Neural cell (in vitro differentiated cells): ENCODE data around the gene DNAJC21. TPM values are rescaled to one million over a fixed set of nuclear protein-coding genes. Genes with fewer than 3 reads are reported as not detected.

ENCODE experiments used
- H2AFZ ChIP-seq: fragments of 200-600, 300-800 bp; sonication (generic), shearing (Covaris generic); 2 replicates; pipeline ENCODE4 v1.6.0; 2014; ENCODE audit warnings: low read depth, mild to moderate bottlenecking, antibody characterized with exemption, low read length, moderate library complexity
- H3F3A ChIP-seq: fragments of 200-600 bp; shearing (Covaris generic); 2 replicates; pipeline ENCODE4 v1.6.1; 2016; ENCODE audit warnings: mild to moderate bottlenecking, moderate library complexity, mixed read lengths, antibody characterized with exemption, low read length; ENCODE audit not compliant: insufficient read depth, poor library complexity, severe bottlenecking
- H3K27ac ChIP-seq: fragments of 200-600, 300-800 bp; sonication (generic), shearing (Covaris generic); 2 replicates; pipeline ENCODE4 v1.5.1; 2014; ENCODE audit warnings: mild to moderate bottlenecking, low read length, moderate library complexity
- H3K27me3 ChIP-seq: fragments of 300-800, 200-600 bp; sonication (generic), shearing (Covaris generic); 2 replicates; pipeline ENCODE4 v1.6.0; 2014; ENCODE audit warnings: mild to moderate bottlenecking, low read depth, low read length, moderate library complexity; ENCODE audit not compliant: insufficient read depth
- H3K36me3 ChIP-seq: fragments of 300-800, 200-600 bp; sonication (generic), shearing (Covaris generic); 2 replicates; pipeline ENCODE4 v1.5.1; 2014; ENCODE audit warnings: mild to moderate bottlenecking, antibody characterized with exemption, low read length, moderate library complexity; ENCODE audit not compliant: insufficient read depth
- H3K4me2 ChIP-seq: fragments of 300-800, 200-600 bp; sonication (generic), shearing (Covaris generic); 2 replicates; pipeline ENCODE4 v1.6.0; 2014; ENCODE audit warnings: mild to moderate bottlenecking, low read length
- H3K4me3 ChIP-seq: fragments of 300-800, 200-600 bp; sonication (generic), shearing (Covaris generic); 2 replicates; pipeline ENCODE4 v1.5.1; 2014; ENCODE audit warnings: mild to moderate bottlenecking, low read length, moderate library complexity
- H3K79me2 ChIP-seq: fragments of 200-600 bp; shearing (Covaris generic); replicated peaks from 2 replicates; pipeline ENCODE4 v1.6.0; 2014; ENCODE audit warnings: mild to moderate bottlenecking, low read length, moderate library complexity; ENCODE audit not compliant: insufficient read depth
- H3K9ac ChIP-seq: fragments of 300-800, 200-600 bp; sonication (generic), shearing (Covaris generic); 2 replicates; pipeline ENCODE4 v1.6.1; 2016; ENCODE audit warnings: mild to moderate bottlenecking, low read length, mixed read lengths
- H3K9me2 ChIP-seq: fragments of 200-600 bp; shearing (Covaris generic); 2 replicates; pipeline ENCODE4 v1.6.1; 2016; ENCODE audit warnings: mild to moderate bottlenecking, low read length, mixed read lengths; ENCODE audit not compliant: insufficient read depth
- H3K9me3 ChIP-seq: fragments of 200-600, 300-800 bp; sonication (generic), shearing (Covaris generic); 2 replicates; pipeline ENCODE4 v1.6.1; 2016; ENCODE audit warnings: mild to moderate bottlenecking, mixed run types, low read length, moderate library complexity, mixed read lengths
- H4K20me1 ChIP-seq: fragments of 200-600 bp; shearing (Covaris generic); 2 replicates; pipeline ENCODE4 v1.6.1; 2016; ENCODE audit warnings: mild to moderate bottlenecking, mixed run types; ENCODE audit not compliant: insufficient read depth
- CTCF ChIP-seq: fragments of 450-650 bp; IDR thresholded peaks from 2 replicates; pipeline ENCODE4 v1.5.1; 2014; ENCODE audit warnings: antibody characterized with exemption, mild to moderate bottlenecking, moderate library complexity; ENCODE audit not compliant: poor library complexity, severe bottlenecking
- EP300 ChIP-seq: fragments of 450-650 bp; conservative IDR thresholded peaks from 2 replicates; pipeline ENCODE4 v1.6.1; 2014; ENCODE audit warnings: antibody characterized with exemption, mild to moderate bottlenecking, moderate library complexity; ENCODE audit not compliant: poor library complexity, severe bottlenecking
- EZH2 ChIP-seq: fragments of 200-600, 300-800 bp; shearing (Covaris generic), sonication (generic); IDR thresholded peaks from 2 replicates; pipeline ENCODE4 v1.6.1; 2014; ENCODE audit warnings: antibody characterized with exemption, low read length, borderline replicate concordance, mild to moderate bottlenecking; ENCODE audit not compliant: insufficient read depth, poor library complexity, severe bottlenecking
- MXI1 ChIP-seq: fragments of 450-650 bp; conservative IDR thresholded peaks from 2 replicates; pipeline ENCODE4 v1.6.1; 2014; ENCODE audit warnings: antibody characterized with exemption, mild to moderate bottlenecking; ENCODE audit not compliant: poor library complexity, severe bottlenecking
- POLR2AphosphoS5 ChIP-seq: IDR thresholded peaks from 2 replicates; pipeline ENCODE4 v1.6.1; 2012
- RAD21 ChIP-seq: fragments of 450-650 bp; conservative IDR thresholded peaks from 2 replicates; pipeline ENCODE4 v1.6.1; 2014; ENCODE audit warnings: antibody characterized with exemption, mild to moderate bottlenecking, moderate library complexity
- REST ChIP-seq: IDR thresholded peaks from 2 replicates; pipeline ENCODE4 v1.6.1; 2012; ENCODE audit warnings: borderline replicate concordance
- SMC3 ChIP-seq: fragments of 450-650 bp; conservative IDR thresholded peaks from 2 replicates; pipeline ENCODE4 v1.6.1; 2014; ENCODE audit warnings: antibody characterized with exemption, mild to moderate bottlenecking, moderate library complexity; ENCODE audit not compliant: poor library complexity
- TAF1 ChIP-seq: IDR thresholded peaks from 2 replicates; pipeline ENCODE4 v1.6.1; 2012; ENCODE audit warnings: low read depth
- polyA plus RNA-seq: library from polyadenylated mRNA; depleted of rRNA; stranded (reverse); fragments of >200 nt; gene quantifications from 2 replicates; pipeline ENCODE4 v1.2.3, GENCODE V29; 2014

Gene DNAJC21
- polyA plus RNA-seq, 1 donor from 2014 or later: 14.9 TPM

GRCh38 chr5:34900652-34901051 lies 28.7 kb upstream of the DNAJC21 start:
- TF ChIP-seq POLR2AphosphoS5 (peak; percentile 79), EZH2 (no peak), SMC3 (no peak), MXI1 (no peak), CTCF (peak; percentile 16), REST (no peak)
- no peak overlapping the region for H3K4me2 ChIP-seq

GRCh38 chr5:34903260-34903659 lies 26.1 kb upstream of the DNAJC21 start:
- H3K27me3 ChIP-seq: no peaks in the 10 kb centered on the region
- TF ChIP-seq RAD21 (no peak), EP300 (no peak), TAF1 (no peak), EZH2 (no peak), SMC3 (no peak), REST (no peak), MXI1 (no peak), CTCF (no peak), POLR2AphosphoS5 (no peak)

More at GRCh38 chr5:34900652-34901051, 28.7 kb upstream of the DNAJC21 start:
- H3F3A ChIP-seq: no peaks in the 10 kb centered on the region
- H3K4me3 ChIP-seq: no peak overlapping the region
- H3K27ac ChIP-seq: no peak overlapping the region
- H3K9me3 ChIP-seq: no peaks in the 10 kb centered on the region
- H2AFZ ChIP-seq: no peak overlapping the region
- H3K79me2 ChIP-seq: no peaks in the 10 kb centered on the region
- no peaks in the 10 kb centered on the region for H3K9me2 ChIP-seq
- H4K20me1 ChIP-seq: no peaks in the 10 kb centered on the region
- H3K27me3 ChIP-seq: no peaks in the 10 kb centered on the region
- H3K9ac ChIP-seq: no peak overlapping the region
- no peaks in the 10 kb centered on the region for H3K36me3 ChIP-seq

More at GRCh38 chr5:34903260-34903659, 26.1 kb upstream of the DNAJC21 start:
- Histone ChIP-seq H3K79me2 (no peaks in the 10 kb centered on the region), H2AFZ (no peak overlapping the region), H3K4me2 (no peak overlapping the region), H3K9me2 (no peaks in the 10 kb centered on the region), H4K20me1 (no peaks in the 10 kb centered on the region), H3F3A (no peaks in the 10 kb centered on the region), H3K4me3 (no peak overlapping the region), H3K36me3 (no peaks in the 10 kb centered on the region), H3K9me3 (no peaks in the 10 kb centered on the region), H3K9ac (no peak overlapping the region), H3K27ac (no peak overlapping the region)
